Uterus (tissue), 2 donors: ENCODE data around the gene CRYZL1.

ENCODE experiments used
- CTCF ChIP-seq, 4 experiments: fragments of 200-600 bp in 2 of 4; fragments of 450-650 bp in 2 of 4; sonication (generic) in 2 of 4; IDR thresholded peaks; one replicate each; pipeline ENCODE4 v1.5.1; 2016 to 2019; ENCODE audit warnings: antibody characterized with exemption in 4 of 4, mild to moderate bottlenecking in 2 of 4, moderate library complexity in 1 of 4
- POLR2A ChIP-seq, 2 donors: fragments of 450-650 bp; IDR thresholded peaks; one replicate each; pipeline ENCODE4 v1.6.1; 2016; ENCODE audit warnings: antibody characterized with exemption in 2 of 2, mild to moderate bottlenecking in 1 of 2, moderate library complexity in 1 of 2

GRCh38 chr21:33658919-33659567 is 17.5 kb upstream of the CRYZL1 start:
- TF ChIP-seq CTCF (IDR thresholded peaks at IDR 0.05) (no peak), POLR2A (IDR thresholded peaks at IDR 0.05) (no peak)
